Astrocyte of the cerebellum (primary cell): ENCODE results near the gene PHC2.

Experiments used
- DNase-seq: peaks from one replicate; pipeline ENCODE4 v3.0.0-alpha.2; 2011; ENCODE audit warnings: low read depth
- H3K4me3 ChIP-seq: 2 replicates; pipeline ENCODE4 v1.5.1; 2011; ENCODE audit warnings: mild to moderate bottlenecking, low read depth, low read length, moderate library complexity
- CTCF ChIP-seq: IDR thresholded peaks from 2 replicates; pipeline ENCODE4 v1.5.1; 2012; ENCODE audit warnings: low read length, low read depth, moderate library complexity, mild to moderate bottlenecking; ENCODE audit errors: missing control alignments
- in situ Hi-C: cut with HindIII; loops from 2 replicates; pipeline ENCODE4 v1.10.0; 2017; ENCODE audit warnings: low sequenced_read_pairs

PHC2 gene

GRCh38 chr1:33286451-33287185 lies 144.3 kb downstream of the PHC2 start:
- in situ Hi-C loops, result no loop called here

GRCh38 chr1:33284049-33284448 lies 146.8 kb downstream of the PHC2 start:
- DNase-seq, result no peak
- no peak for TF ChIP-seq CTCF
- no peak overlapping the region for H3K4me3 ChIP-seq
- in situ Hi-C loops, result no loop called here

More at GRCh38 chr1:33286451-33287185, 144.3 kb downstream of the PHC2 start:
- no peak for TF ChIP-seq CTCF
- H3K4me3 ChIP-seq, result no peak overlapping the region
- no peak for DNase-seq

GRCh38 chr1:33282791-33283190 lies 148.1 kb downstream of the PHC2 start:
- DNase-seq, result no peak

DNA sequence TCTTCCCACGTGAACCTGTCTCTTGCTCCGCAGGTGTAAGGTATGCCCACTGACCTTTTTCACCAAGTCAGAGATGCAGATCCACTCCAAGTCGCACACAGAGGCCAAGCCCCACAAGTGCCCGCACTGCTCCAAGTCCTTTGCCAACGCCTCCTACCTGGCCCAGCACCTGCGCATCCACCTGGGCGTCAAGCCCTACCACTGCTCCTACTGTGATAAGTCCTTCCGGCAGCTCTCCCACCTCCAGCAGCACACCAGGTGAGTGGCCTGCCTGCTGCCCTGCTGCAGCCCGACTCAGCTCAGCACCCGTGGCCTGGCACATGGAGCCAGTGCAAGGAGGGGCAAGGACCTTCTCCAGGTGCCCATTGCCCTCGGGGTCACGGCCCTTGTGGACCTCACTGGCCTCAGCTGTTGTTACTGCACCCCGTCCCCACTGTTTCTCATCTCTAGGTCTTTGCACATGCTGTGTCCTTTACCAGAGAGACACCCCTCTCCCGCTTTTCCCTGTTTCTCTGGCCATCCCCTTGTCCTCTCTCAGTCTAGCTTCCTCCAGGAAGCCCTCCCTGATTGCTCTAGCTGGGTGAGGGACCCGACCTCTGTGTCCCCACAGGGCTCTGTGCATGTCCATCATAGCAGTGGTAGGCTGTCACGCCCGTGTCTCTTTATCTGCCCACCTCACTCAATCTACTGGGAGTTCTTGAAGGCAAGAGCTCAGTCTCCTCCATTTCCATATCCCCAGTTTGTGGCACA lies 149.2 kb downstream of the PHC2 start:
- no peak for DNase-seq
- in situ Hi-C loops, result no loop called here
- no peak overlapping the region for H3K4me3 ChIP-seq
- TF ChIP-seq CTCF, result no peak

More at GRCh38 chr1:33282791-33283190, 148.1 kb downstream of the PHC2 start:
- H3K4me3 ChIP-seq, result no peak overlapping the region
- no peak for TF ChIP-seq CTCF
- in situ Hi-C loops, result no loop called here

- no peak for TF ChIP-seq CTCF
- in situ Hi-C loops, result no loop called here
- H3K4me3 ChIP-seq, result no peak overlapping the region
- no peak for DNase-seq
These were observed 150.7 kb downstream of the PHC2 start for GRCh38 chr1:33280091-33280661.

GRCh38 chr1:33277488-33278084 lies 153.3 kb downstream of the PHC2 start:
- DNase-seq, result no peak
- TF ChIP-seq CTCF, result no peak
- in situ Hi-C loops, result no loop called here
- no peak overlapping the region for H3K4me3 ChIP-seq
